Measurements from ENCODE around the gene PRPF6. TPM values are rescaled to one million over a fixed set of nuclear protein-coding genes. Genes with fewer than 3 reads are reported as not detected.

The PRPF6 gene
- total and polyA plus RNA-seq, 2 donors (not counting 3 experiments of a cell fraction or from before 2014, with no cell fraction given): 35.3 to 67.4 TPM

- Histone ChIP-seq H3K9ac (replicated peaks; ENCODE audit: extremely low read depth, insufficient read depth, low read length) (no peak overlapping the region), H4K20me1 (replicated peaks; ENCODE audit: control insufficient read depth, extremely low read depth, insufficient read depth, low read length) (no peaks in the 10 kb centered on the region), H2AFZ (ENCODE audit: low read depth, low read length) (no peak overlapping the region), H3K79me2 (ENCODE audit: control insufficient read depth, insufficient read depth, low read length) (peaks cover 6% of the 10 kb centered on the region), H3K9me3 (replicated peaks; ENCODE audit: control insufficient read depth, insufficient read depth, low read length) (no peaks in the 10 kb centered on the region), H3K4me1 (ENCODE audit: control insufficient read depth, extremely low read depth, insufficient read depth, low read length) (peaks cover 20% of the 10 kb centered on the region), H3K36me3 (ENCODE audit: control insufficient read depth in 2 of 2, extremely low read depth in 1 of 2, insufficient read depth in 2 of 2, low read length in 2 of 2) (peaks cover 0 to 3% of the 10 kb centered on the region in 2 experiments), H3K9me1 (replicated peaks; ENCODE audit: control insufficient read depth, extremely low read depth, insufficient read depth, low read length) (no peaks in the 10 kb centered on the region), H3K27ac (ENCODE audit: insufficient read depth, low read depth, low read length) (no peak overlapping the region), H3K4me2 (ENCODE audit: insufficient read depth, low read length) (no peak overlapping the region), H3K4me3 (replicated peaks in 1 of 3; ENCODE audit: insufficient read depth in 1 of 3, low read depth in 1 of 3, low read length in 3 of 3) (peak overlapping the region in 1 of 3 experiments; percentile 73), H3K27me3 (ENCODE audit: control insufficient read depth in 2 of 2, insufficient read depth in 2 of 2, low read length in 2 of 2) (peaks cover 17 to 23% of the 10 kb centered on the region in 2 experiments)
- DNase-seq (ENCODE audit: low read depth, low spot score) (no peak), FAIRE-seq (no peak)
- dilution Hi-C loops (cut with MboI; ENCODE audit: extremely low pct_ligation_motif_present, low sequenced_read_pairs): no loop called here
- TF ChIP-seq JUN (IDR thresholded peaks at IDR 0.05; ENCODE audit: borderline replicate concordance, insufficient read depth, insufficient read length, low read depth): no peak
- TF ChIP-seq POLR2A (IDR thresholded peaks at IDR 0.05; ENCODE audit: low read depth, low read length): no peak
- TF ChIP-seq GATA2 (IDR thresholded peaks at IDR 0.05; ENCODE audit: insufficient read depth, insufficient read length, low read depth, low read length): no peak
- no peak for TF ChIP-seq FOS (IDR thresholded peaks at IDR 0.05; ENCODE audit: borderline replicate concordance, insufficient read depth, low read length)
- no peak for TF ChIP-seq CTCF (IDR thresholded peaks at IDR 0.05; ENCODE audit: extremely low read depth in 1 of 2, insufficient read depth in 1 of 2, low read depth in 1 of 2, low read length in 2 of 2)
- TF ChIP-seq MYC (IDR thresholded peaks at IDR 0.05; ENCODE audit: low read depth, low read length): no peak
- no peak for TF ChIP-seq POLR2AphosphoS5 (IDR thresholded peaks at IDR 0.05; ENCODE audit: insufficient read depth, low read depth, low read length)
- TF ChIP-seq EZH2 (IDR thresholded peaks at IDR 0.05; ENCODE audit: borderline replicate concordance, low read depth, low read length, severe bottlenecking): no peak
- no peak for TF ChIP-seq MAX (IDR thresholded peaks at IDR 0.05; ENCODE audit: insufficient read depth, insufficient read length)
- ChIA-PET POLR2A (no interaction called here), CTCF (interaction anchor here (3.0 kb wide), 1 partner anchor 42 kb away, joined by 14 read pairs; no protein-coding TSS in a partner anchor)
- no TSS peak for BruUV-seq (replicated peaks)
- intact Hi-C loops (cut with micrococcal nuclease): no loop called here
These were observed 100.1 kb downstream of the PRPF6 start for GRCh38 chr20:64080813-64081623.
